ENCODE measurements around the gene CABCOCO1. TPM values are rescaled to one million over a fixed set of nuclear protein-coding genes. Genes with fewer than 3 reads are reported as not detected.

The CABCOCO1 gene
- total RNA-seq, 1 experiment from 2014 or later, result 0.91 TPM

GRCh38 chr10:61814160-61814559 lies 151.4 kb downstream of the CABCOCO1 start:
- no peak for DNase-seq (ENCODE audit: low spot score)

- DNase-seq (ENCODE audit: low spot score), result peak; percentile 44
Observed at GRCh38 chr10:61815496-61815895, 152.8 kb downstream of the CABCOCO1 start.

Other genes starting within 250 kb of the CABCOCO1 start
- gene TMEM26, start 209.5 kb upstream of the CABCOCO1 start, total RNA-seq (2014; rRNA removed; shearing (Covaris generic)), result not detected in 2 replicates
- 11.6 and 15.7 TPM in 2 replicates for gene ARID5B, start 238.8 kb downstream of the CABCOCO1 start, total RNA-seq (2014; rRNA removed; shearing (Covaris generic))

Measured in H4 (cell line).